CD14-positive monocyte (primary cell): ENCODE data around the gene SYNE1. TPM values are rescaled to one million over a fixed set of nuclear protein-coding genes. Genes with fewer than 3 reads are reported as not detected.

Source experiments
- DNase-seq, 3 donors: peaks; one replicate each; pipeline ENCODE4 v3.0.0-alpha.2; 2011 to 2022
- H2AFZ ChIP-seq: 2 replicates; pipeline ENCODE4 v1.6.0; 2012; ENCODE audit warnings: mild to moderate bottlenecking, low read depth, low read length, inconsistent platforms; ENCODE audit not compliant: insufficient read depth, poor library complexity, severe bottlenecking
- H3K27ac ChIP-seq, 2 donors: 1 replicate in 1 of 2; 2 replicates in 1 of 2; pipeline ENCODE4 v1.5.1; 2012 to 2013; ENCODE audit warnings: low read length in 2 of 2, control low read depth in 1 of 2, inconsistent platforms in 1 of 2, low read depth in 1 of 2, mild to moderate bottlenecking in 1 of 2
- H3K27me3 ChIP-seq, 2 donors: one replicate each; pipeline versions ENCODE4 v1.6.0 to v1.6.1; 2011 to 2013; ENCODE audit warnings: low read length in 2 of 2; ENCODE audit not compliant: control insufficient read depth in 2 of 2, insufficient read depth in 2 of 2
- H3K36me3 ChIP-seq, 2 donors: replicated peaks in 1 of 2; 1 replicate in 1 of 2; 2 replicates in 1 of 2; pipeline versions ENCODE4 v1.5.1 to v1.6.1; 2012 to 2013; ENCODE audit warnings: low read length in 2 of 2, control low read depth in 1 of 2, inconsistent platforms in 1 of 2, mild to moderate bottlenecking in 1 of 2; ENCODE audit not compliant: insufficient read depth in 2 of 2, control insufficient read depth in 1 of 2
- H3K4me1 ChIP-seq, 2 donors: 1 replicate in 1 of 2; 2 replicates in 1 of 2; pipeline versions ENCODE4 v1.5.1 to v1.6.1; 2012 to 2013; ENCODE audit warnings: low read length in 2 of 2, control low read depth in 1 of 2, inconsistent platforms in 1 of 2, mild to moderate bottlenecking in 1 of 2, moderate library complexity in 1 of 2; ENCODE audit not compliant: insufficient read depth in 2 of 2, control insufficient read depth in 1 of 2
- H3K4me2 ChIP-seq: replicated peaks from 2 replicates; pipeline ENCODE3; 2012; ENCODE audit warnings: low read length, moderate library complexity, mild to moderate bottlenecking; ENCODE audit not compliant: poor library complexity, severe bottlenecking; ENCODE audit errors: extremely low read depth
- H3K4me3 ChIP-seq, 3 experiments: fragments of 200-600 bp in 1 of 3; sonication (generic) in 1 of 3; replicated peaks in 1 of 3; 1 replicate in 2 of 3; 2 replicates in 1 of 3; pipeline ENCODE4 v1.5.1; 2011 to 2013; ENCODE audit warnings: low read length in 3 of 3, mild to moderate bottlenecking in 3 of 3, control low read depth in 2 of 3, low read depth in 2 of 3, inconsistent platforms in 1 of 3, moderate library complexity in 1 of 3
- H3K79me2 ChIP-seq: 2 replicates; pipeline ENCODE4 v1.6.0; 2012; ENCODE audit warnings: mild to moderate bottlenecking, control low read depth, inconsistent platforms, low read length, moderate library complexity; ENCODE audit not compliant: insufficient read depth
- H3K9ac ChIP-seq: 2 replicates; pipeline ENCODE4 v1.6.0; 2017; ENCODE audit warnings: low read length, mild to moderate bottlenecking; ENCODE audit not compliant: insufficient read depth, poor library complexity, severe bottlenecking
- H3K9me3 ChIP-seq, 2 donors: replicated peaks in 1 of 2; 1 replicate in 1 of 2; 2 replicates in 1 of 2; pipeline versions ENCODE4 v1.5.1 to v1.6.1; 2012 to 2013; ENCODE audit warnings: low read length in 2 of 2, control low read depth in 1 of 2; ENCODE audit not compliant: control insufficient read depth in 1 of 2, insufficient read depth in 1 of 2
- H4K20me1 ChIP-seq: 2 replicates; pipeline ENCODE4 v1.6.0; 2012; ENCODE audit warnings: mild to moderate bottlenecking, low read length, control low read depth, moderate library complexity; ENCODE audit not compliant: insufficient read depth
- H3K27ac Mint-ChIP-seq, 7 donors: one replicate each; pipeline ENCODE4 v1.8.0; 2020; ENCODE audit warnings: mild to moderate bottlenecking in 7 of 7, mixed read lengths in 7 of 7, moderate library complexity in 6 of 7, inconsistent platforms in 2 of 7
- H3K27me3 Mint-ChIP-seq, 3 donors: one replicate each; pipeline ENCODE4 v1.8.0; 2021 to 2022; ENCODE audit warnings: low read depth in 3 of 3, mild to moderate bottlenecking in 3 of 3, mixed read lengths in 3 of 3, moderate library complexity in 3 of 3, inconsistent platforms in 1 of 3
- H3K36me3 Mint-ChIP-seq, 2 donors: one replicate each; pipeline ENCODE4 v1.8.0; 2020; ENCODE audit warnings: mixed read lengths in 2 of 2, inconsistent platforms in 1 of 2, mild to moderate bottlenecking in 1 of 2
- H3K4me1 Mint-ChIP-seq: one replicate; pipeline ENCODE4 v1.8.0; 2020; ENCODE audit warnings: mild to moderate bottlenecking, mixed read lengths
- H3K4me3 Mint-ChIP-seq, 2 donors: one replicate each; pipeline ENCODE4 v1.8.0; 2020; ENCODE audit warnings: mild to moderate bottlenecking in 2 of 2, mixed read lengths in 2 of 2, moderate library complexity in 1 of 2
- H3K9me3 Mint-ChIP-seq, 7 donors: one replicate each; pipeline ENCODE4 v1.8.0; 2020 to 2022; ENCODE audit warnings: mixed read lengths in 7 of 7, mild to moderate bottlenecking in 6 of 7, moderate library complexity in 6 of 7, inconsistent platforms in 2 of 7
- CTCF ChIP-seq: fragments of 200-600 bp; IDR thresholded peaks from one replicate; pipeline ENCODE4 v1.8.0; 2022; ENCODE audit warnings: antibody characterized with exemption, mild to moderate bottlenecking
- WGBS: methylation state at CpG from one replicate; pipeline ENCODE4 v1.1.5; 2013; ENCODE audit warnings: missing lambda C conversion rate; ENCODE audit not compliant: insufficient coverage; 5-methylcytosine and 5-hydroxymethylcytosine counted together
- intact Hi-C, 2 donors: fragments of 100-400 bp; cut with micrococcal nuclease; formaldehyde crosslinking; loops; one replicate each; pipeline versions ENCODE4 v1.15.0 to v1.15.1; 2023
- polyA plus RNA-seq, 3 donors: library from polyadenylated mRNA; depleted of rRNA in 1 of 3; unstranded in 2 of 3; stranded (reverse) in 1 of 3; fragments of 300-500 nt in 2 of 3; fragments of >200 nt in 1 of 3; fragmentation: Illumina TruSeq in 2 of 3; gene quantifications; 1 replicate in 2 of 3; 2 replicates in 1 of 3; pipeline ENCODE4 v1.2.3, GENCODE V29; 2012 to 2021

Gene SYNE1
- polyA plus RNA-seq, 3 donors, result 3.7 to 24.5 (median 8.1) TPM

DNA sequence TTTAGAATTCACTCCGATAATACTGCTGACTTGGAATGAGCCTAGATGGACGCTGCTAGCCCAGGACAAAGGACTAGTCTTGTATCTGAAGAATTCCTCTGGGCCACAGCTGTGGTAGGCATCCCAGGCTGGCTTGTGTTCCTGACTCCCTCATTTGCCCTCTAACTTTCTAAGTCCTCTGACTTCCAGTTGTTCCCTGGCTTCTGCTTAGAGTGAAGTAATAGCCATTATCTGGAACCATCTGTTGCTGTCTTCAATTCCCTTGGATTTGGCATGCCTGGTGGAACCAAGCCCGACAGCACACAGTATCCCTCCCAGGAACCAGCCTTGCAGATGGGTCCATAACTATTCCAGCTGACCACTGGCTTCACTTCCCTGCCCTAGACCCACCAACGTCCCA is 376.0 kb downstream of the SYNE1 start:
- Histone ChIP-seq H2AFZ (no peak overlapping the region), H3K4me3 (no peak overlapping the region), H3K9ac (no peak overlapping the region), H3K9me3 (peaks cover 0 to 7% of the 10 kb centered on the region in 2 donors), H3K4me1 (no peaks in the 10 kb centered on the region), H4K20me1 (no peaks in the 10 kb centered on the region), H3K36me3 (peaks cover 14 to 60% of the 10 kb centered on the region in 2 donors), H3K27me3 (no peaks in the 10 kb centered on the region), H3K27ac (no peak overlapping the region), H3K4me2 (no peak overlapping the region), H3K79me2 (no peaks in the 10 kb centered on the region)
- intact Hi-C loops, result no loop called here
- Mint-ChIP-seq H3K4me3 (no peak overlapping the region), H3K9me3 (peaks cover 0 to 10% (median 4%) of the 10 kb centered on the region in 7 donors), H3K36me3 (peaks cover 57 to 62% of the 10 kb centered on the region in 2 donors), H3K4me1 (no peaks in the 10 kb centered on the region), H3K27ac (peak overlapping the region in 2 of 7 donors; percentile 12 to 58), H3K27me3 (peaks cover 0 to 2% (median 0%) of the 10 kb centered on the region in 3 donors)
- no peak for DNase-seq
- no peak for TF ChIP-seq CTCF
- 100% methylated on average over 3 of the region's 4 CpGs for WGBS

DNA sequence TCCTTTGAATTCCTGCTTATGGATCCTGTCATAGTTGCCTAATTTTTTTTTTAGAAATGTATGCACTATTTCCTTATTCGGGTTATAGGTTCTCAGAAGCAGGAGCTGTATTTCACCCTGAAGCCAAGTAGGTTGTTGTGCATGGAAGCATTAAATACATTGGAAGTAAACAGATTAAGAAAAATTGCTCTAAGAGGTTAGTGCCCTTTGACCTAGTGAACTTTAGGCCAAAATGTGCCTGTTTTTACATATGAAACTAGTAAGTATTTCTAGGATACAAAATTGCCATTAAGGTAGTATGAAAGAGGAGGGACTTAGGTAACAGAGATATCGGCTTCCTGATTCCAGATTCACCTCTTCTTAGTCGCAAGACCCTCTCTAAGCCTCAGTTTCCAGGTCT is 377.9 kb downstream of the SYNE1 start:
- Histone ChIP-seq H3K4me3 (no peak overlapping the region), H3K79me2 (no peaks in the 10 kb centered on the region), H3K4me2 (no peak overlapping the region), H3K27me3 (no peaks in the 10 kb centered on the region), H3K9ac (no peak overlapping the region), H2AFZ (no peak overlapping the region), H4K20me1 (no peaks in the 10 kb centered on the region), H3K9me3 (peaks cover 0 to 7% of the 10 kb centered on the region in 2 donors), H3K36me3 (peaks cover 29 to 69% of the 10 kb centered on the region in 2 donors), H3K27ac (no peak overlapping the region), H3K4me1 (no peaks in the 10 kb centered on the region)
- Mint-ChIP-seq H3K4me1 (no peaks in the 10 kb centered on the region), H3K27ac (no peak overlapping the region), H3K27me3 (peaks cover 0 to 2% (median 0%) of the 10 kb centered on the region in 3 donors), H3K4me3 (no peak overlapping the region), H3K9me3 (peaks cover 0 to 10% (median 4%) of the 10 kb centered on the region in 7 donors), H3K36me3 (peaks cover 62 to 76% of the 10 kb centered on the region in 2 donors)
- no peak for DNase-seq
- intact Hi-C loops, result no loop called here
- 100% methylated on average over 1 of the region's 3 CpGs for WGBS
- no peak for TF ChIP-seq CTCF
